T-helper 2 cell treated with Interferon-gamma antibody and Interleukin-4, amounts not matched to agents 100 ng/mL and 5 ng/mL, for 36 hours (primary cell): ENCODE data around the gene MADCAM1. TPM values are rescaled to one million over a fixed set of nuclear protein-coding genes. Genes with fewer than 3 reads are reported as not detected.

Source experiments
- intact Hi-C: fragments of 100-400 bp; cut with micrococcal nuclease; formaldehyde crosslinking; loops from one replicate; pipeline ENCODE4 v1.15.1; 2023
- total RNA-seq: library from RNA; stranded (reverse); gene quantifications from 2 replicates; pipeline ENCODE4 v1.2.3, GENCODE V29; 2022

MADCAM1 gene
- total RNA-seq, 1 donor from 2014 or later = 0.18 TPM

- intact Hi-C loops = loop anchor here (1.0 kb wide), 1 partner anchor 20 kb away; no protein-coding TSS in a partner anchor
Measured at GRCh38 chr19:531009-531752, 34.9 kb downstream of the MADCAM1 start.

GRCh38 chr19:531753-532560 lies 35.7 kb downstream of the MADCAM1 start, which contains the start of gene CDC34:
TSS of gene CDC34 (plus strand) at chr19:531760. CDS start at chr19:531932, 172 bp downstream.
- intact Hi-C loops = loop anchor here (1.0 to 2.0 kb wide), 2 partner anchors 21 to 41 kb away; partner anchors contain the start of gene BSG

GRCh38 chr19:532561-533363 lies 36.5 kb downstream of the MADCAM1 start:
- intact Hi-C loops = loop anchor here (2.0 kb wide), 1 partner anchor 40 kb away; the partner anchor contains the start of gene BSG

- intact Hi-C loops = loop anchor here (2.0 kb wide), 1 partner anchor 39 kb away; the partner anchor contains the start of gene BSG
Measured at GRCh38 chr19:533364-534058, 37.2 kb downstream of the MADCAM1 start.

GRCh38 chr19:534088-534487 lies 37.8 kb downstream of the MADCAM1 start:
- intact Hi-C loops = no loop called here

GRCh38 chr19:535017-535835 lies 38.9 kb downstream of the MADCAM1 start:
- intact Hi-C loops = no loop called here

- intact Hi-C loops = no loop called here
Measured at GRCh38 chr19:536031-536880, 40.0 kb downstream of the MADCAM1 start.

GRCh38 chr19:536881-537404 lies 40.7 kb downstream of the MADCAM1 start:
- intact Hi-C loops = no loop called here

GRCh38 chr19:538641-539428 lies 42.5 kb downstream of the MADCAM1 start:
- intact Hi-C loops = no loop called here

GRCh38 chr19:539429-540030 lies 43.2 kb downstream of the MADCAM1 start:
- intact Hi-C loops = no loop called here

GRCh38 chr19:540867-541637 lies 44.8 kb downstream of the MADCAM1 start:
- intact Hi-C loops = no loop called here

GRCh38 chr19:541699-542098 lies 45.4 kb downstream of the MADCAM1 start:
- intact Hi-C loops = no loop called here

GRCh38 chr19:542173-542866 lies 46.0 kb downstream of the MADCAM1 start:
- intact Hi-C loops = no loop called here

GRCh38 chr19:543910-544608 lies 47.8 kb downstream of the MADCAM1 start, which contains the start of gene GZMM:
TSS of gene GZMM (plus strand) at chr19:544053. CDS start at chr19:544072, 19 bp downstream.
- intact Hi-C loops = loop anchor here (1.0 kb wide), 1 partner anchor 42 kb away; no protein-coding TSS in a partner anchor

- intact Hi-C loops = no loop called here
Measured at GRCh38 chr19:547117-547516, 50.8 kb downstream of the MADCAM1 start.
